ENCODE measurements around the gene ESYT3. TPM values are rescaled to one million over a fixed set of nuclear protein-coding genes. Genes with fewer than 3 reads are reported as not detected.

Gene ESYT3
- total and polyA plus RNA-seq, 9 of the 15 experiments (the other 6 are each of a cell fraction or from before 2014, with no cell fraction given): not detected

- in situ Hi-C loops (cut with MboI): no loop called here
- no peaks in the 10 kb centered on the region for H3K9me3 ChIP-seq (replicated peaks; ENCODE audit: control insufficient read depth, insufficient read depth, low read depth, low read length)
- ATAC-seq: no peak
- BruUV-seq (replicated peaks): no TSS peak
- no peaks in the 10 kb centered on the region; a peak in 2 of 5 replicates for H3K4me1 ChIP-seq (replicated peaks in 1 of 2; ENCODE audit: control insufficient read depth in 2 of 2, insufficient read depth in 2 of 2, low read length in 2 of 2)
- WGBS (ENCODE audit: insufficient coverage, low coverage, missing lambda C conversion rate): 11% methylated on average over 3 of the region's 3 CpGs
- no peak for DNase-seq (ENCODE audit: extremely low read depth in 1 of 4, low spot score in 3 of 4)
- intact Hi-C loops (cut with micrococcal nuclease): no loop called here
- no peaks in the 10 kb centered on the region for H4K20me1 ChIP-seq (replicated peaks; ENCODE audit: control insufficient read depth, insufficient read depth, low read length)
- no peak for FAIRE-seq
- POLR2A ChIA-PET: no interaction called here
- no peaks in the 10 kb centered on the region for H3K36me3 ChIP-seq (ENCODE audit: control insufficient read depth, insufficient read depth, low read length)
- no peaks in the 10 kb centered on the region for H3K9me1 ChIP-seq (ENCODE audit: control insufficient read depth, insufficient read depth, low read length)
- H3K4me3 ChIP-seq: no peak overlapping the region
- H3K27me3 ChIP-seq (ENCODE audit: control insufficient read depth in 2 of 2, insufficient read depth in 2 of 2, low read length in 2 of 2): peaks cover 0 to 7% of the 10 kb centered on the region in 2 experiments; a peak in 2 of 5 replicates
- no peak overlapping the region for H2AFZ ChIP-seq (ENCODE audit: low read depth, low read length)
- CTCF ChIA-PET (ENCODE audit: low intra/inter-chr PET ratio): no interaction called here
- no peaks in the 10 kb centered on the region for H3K79me2 ChIP-seq (ENCODE audit: control insufficient read depth, insufficient read depth, low read length)
- H3K27ac ChIP-seq (ENCODE audit: extremely low read depth, low read depth, low read length): no peak overlapping the region
- H3K4me2 ChIP-seq (ENCODE audit: insufficient read depth, low read length): no peak overlapping the region
- no peak overlapping the region for H3K9ac ChIP-seq (ENCODE audit: insufficient read depth in 1 of 2, low read depth in 2 of 2, low read length in 2 of 2)
- TF ChIP-seq SRSF1 (IDR thresholded peaks at IDR 0.05; ENCODE audit: low read depth, low read length) (no peak), TCF7 (IDR thresholded peaks at IDR 0.05; ENCODE audit: borderline replicate concordance) (no peak), ZC3H11A (IDR thresholded peaks at IDR 0.05; ENCODE audit: low read depth, low read length) (no peak), RNF2 (IDR thresholded peaks at IDR 0.05) (no peak), YY1 (IDR thresholded peaks at IDR 0.05; ENCODE audit: borderline replicate concordance in 1 of 3, control insufficient read depth in 1 of 3, extremely low read depth in 1 of 3, insufficient read depth in 3 of 3, insufficient read length in 1 of 3, insufficient replicate concordance in 2 of 3, low read depth in 1 of 3, low read length in 2 of 3) (no peak), STAG1 (CRISPR knock-in tag; IDR thresholded peaks at IDR 0.05; ENCODE audit: borderline replicate concordance) (no peak), SAFB2 (IDR thresholded peaks at IDR 0.05; ENCODE audit: borderline replicate concordance, low read depth, low read length, severe bottlenecking) (no peak), PRDM10 (IDR thresholded peaks at IDR 0.05; ENCODE audit: partially characterized antibody) (no peak), KDM4B (IDR thresholded peaks at IDR 0.05; ENCODE audit: borderline replicate concordance in 2 of 2, low read depth in 1 of 2) (no peak), FOSL1 (tag; conservative IDR thresholded peaks at IDR 0.05) (no peak), SREBF2 (CRISPR knock-in tag; IDR thresholded peaks at IDR 0.05) (no peak)
Observed at GRCh38 chr3:138470687-138471086, 36.3 kb downstream of the ESYT3 start.

Measured in K562 (cell line).